ENCODE data around the gene SYMPK. TPM values are rescaled to one million over a fixed set of nuclear protein-coding genes. Genes with fewer than 3 reads are reported as not detected.

The SYMPK gene
- 10 to 100 TPM; 61.1 to 67.4 (median 65.9) TPM for total RNA-seq
- long read RNA-seq, donor 1, full-length matches to known transcripts: 11 of 47 reads
- long read RNA-seq, donor 1, partial matches to known transcripts: 28 of 47 reads
- long read RNA-seq, donor 1, other reads (novel, unspliced or antisense): 8 of 47 reads
- long read RNA-seq, donor 2, partial matches to known transcripts: 1 of 2 reads
- long read RNA-seq, donor 2, other reads (novel, unspliced or antisense): 0 of 2 reads

- Histone ChIP-seq H3K4me3 (peak within 1 kb of the TSS; percentile 81), H3K4me1 (ENCODE audit: low read depth) (peaks cover 23% of the 10 kb centered on the region), H3K9me3 (no peaks in the 10 kb centered on the region), H3K36me3 (ENCODE audit: low read depth) (no peaks in the 10 kb centered on the region)
- TF ChIP-seq CTCF (IDR thresholded peaks at IDR 0.05): peak; percentile 3
- intact Hi-C loops (cut with DNase I, micrococcal nuclease): no loop called here
- DNase-seq (peak; percentile 99 to 100 (median 99)), ATAC-seq (peak; percentile 89)
Observed at GRCh38 chr19:45862564-45863334, at the start of gene SYMPK. TSS of gene SYMPK (minus strand) at chr19:45863147. CDS start at chr19:45854495, 8,652 bp downstream.

DNA sequence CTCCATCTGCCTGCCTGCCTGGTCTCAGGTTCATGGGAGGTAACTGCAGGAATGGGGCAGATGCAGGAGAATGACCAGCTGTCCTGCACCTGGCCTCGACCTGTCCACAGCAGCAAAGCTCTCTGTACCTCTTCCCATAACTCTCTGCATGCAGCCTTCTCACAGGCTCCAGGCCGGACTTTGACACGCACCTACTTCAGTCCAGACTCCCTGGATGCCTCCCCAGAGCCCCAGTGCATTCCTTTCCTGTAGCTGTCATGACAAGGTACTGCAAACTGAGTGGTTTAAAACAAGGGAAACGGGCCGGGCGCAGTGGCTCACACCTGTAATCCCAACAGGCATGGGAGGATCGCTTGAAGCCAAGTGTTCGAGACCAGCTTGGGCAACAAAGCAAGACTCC is 48.3 kb upstream of the SYMPK start:
- Histone ChIP-seq H3K4me1 (ENCODE audit: low read depth) (no peaks in the 10 kb centered on the region), H3K9me3 (no peaks in the 10 kb centered on the region), H3K36me3 (ENCODE audit: low read depth) (no peaks in the 10 kb centered on the region), H3K4me3 (no peak overlapping the region)
- ATAC-seq (no peak), DNase-seq (no peak)
- intact Hi-C loops (cut with DNase I, micrococcal nuclease): no loop called here
- TF ChIP-seq CTCF (IDR thresholded peaks at IDR 0.05): no peak

- ATAC-seq: no peak
- intact Hi-C loops (cut with DNase I, micrococcal nuclease): no loop called here
- Histone ChIP-seq H3K4me1 (ENCODE audit: low read depth) (no peaks in the 10 kb centered on the region), H3K36me3 (ENCODE audit: low read depth) (no peaks in the 10 kb centered on the region), H3K9me3 (no peaks in the 10 kb centered on the region), H3K4me3 (no peak overlapping the region)
- DNase-seq: no peak
- no peak for TF ChIP-seq CTCF (IDR thresholded peaks at IDR 0.05)
Observed at GRCh38 chr19:45908956-45909355, 46.0 kb upstream of the SYMPK start.

- no peak for DNase-seq
- H3K9me3 ChIP-seq: no peaks in the 10 kb centered on the region
- intact Hi-C loops (cut with DNase I, micrococcal nuclease): no loop called here
- no peak for TF ChIP-seq CTCF (IDR thresholded peaks at IDR 0.05)
- H3K4me3 ChIP-seq: no peak overlapping the region
- no peak for ATAC-seq
- H3K36me3 ChIP-seq (ENCODE audit: low read depth): no peaks in the 10 kb centered on the region
- H3K4me1 ChIP-seq (ENCODE audit: low read depth): peaks cover 17% of the 10 kb centered on the region
Observed at GRCh38 chr19:45906221-45906620, 43.3 kb upstream of the SYMPK start.

DNA sequence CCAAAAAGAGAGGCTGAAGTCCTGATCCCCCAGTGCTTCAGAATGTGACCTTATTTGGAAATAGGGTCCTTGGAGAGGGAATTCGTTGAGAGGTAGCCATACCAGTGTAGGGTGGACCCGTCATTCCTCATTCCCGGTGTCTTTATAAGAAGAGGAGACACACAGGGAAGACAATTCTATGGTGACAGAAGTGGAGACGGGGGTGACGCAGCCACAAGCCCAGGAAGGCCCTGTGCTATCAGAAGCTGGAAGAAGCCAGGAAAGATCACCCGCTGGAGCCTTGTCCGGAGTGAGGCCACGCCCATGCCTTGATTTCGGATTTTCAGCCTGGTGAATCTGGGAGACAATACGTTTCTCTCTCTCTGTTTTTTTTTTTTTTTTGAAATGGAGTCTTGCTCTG is 42.1 kb upstream of the SYMPK start:
- Histone ChIP-seq H3K36me3 (ENCODE audit: low read depth) (no peaks in the 10 kb centered on the region), H3K4me1 (ENCODE audit: low read depth) (peaks cover 23% of the 10 kb centered on the region), H3K9me3 (no peaks in the 10 kb centered on the region), H3K4me3 (no peak overlapping the region)
- intact Hi-C loops (cut with DNase I, micrococcal nuclease): no loop called here
- ATAC-seq (no peak), DNase-seq (no peak)
- TF ChIP-seq CTCF (IDR thresholded peaks at IDR 0.05): no peak

Measured in mucosa of descending colon (tissue), 3 donors.